Activated T-cell treated with anti-CD3 and anti-CD28 coated beads, Interleukin-2, amount 50 U/mL, for 72 hours (primary cell): ENCODE results near the gene KANTR. TPM values are rescaled to one million over a fixed set of nuclear protein-coding genes. Genes with fewer than 3 reads are reported as not detected.
A peak's percentile ranks its signal among the peaks of the same experiment; 100 is the strongest.
"Not testable (repeated sequence)": the region's sequence is repeated elsewhere in the genome, so short reads cannot be mapped to it uniquely, and the experiment has no call there.

Source experiments
- ATAC-seq, 2 donors: fragments of 150-1000 bp; cut with Tn5 transposase; replicated peaks in 1 of 2; 2 replicates each; pipeline ENCODE4 v1.10.0; 2021; ENCODE audit warnings: moderate library complexity in 2 of 2, mild to moderate bottlenecking in 1 of 2
- DNase-seq, 2 donors: peaks; one replicate each; pipeline ENCODE4 v3.0.0; 2021 to 2022; ENCODE audit warnings: mixed read lengths in 1 of 2
- H3K27ac Mint-ChIP-seq: one replicate; pipeline ENCODE4 v1.8.0; 2022; ENCODE audit warnings: mild to moderate bottlenecking, moderate library complexity, mixed read lengths
- H3K27me3 Mint-ChIP-seq: one replicate; pipeline ENCODE4 v1.8.0; 2022; ENCODE audit warnings: low read depth, mixed read lengths
- H3K36me3 Mint-ChIP-seq, 2 donors: one replicate each; pipeline ENCODE4 v1.8.0; 2022; ENCODE audit warnings: mixed read lengths in 2 of 2, mild to moderate bottlenecking in 1 of 2; ENCODE audit not compliant: insufficient read depth in 2 of 2
- H3K4me1 Mint-ChIP-seq: one replicate; pipeline ENCODE4 v1.8.0; 2022; ENCODE audit warnings: low read depth, mixed read lengths
- H3K4me3 Mint-ChIP-seq, 2 donors: one replicate each; pipeline ENCODE4 v1.8.0; 2022; ENCODE audit warnings: mild to moderate bottlenecking in 2 of 2, mixed read lengths in 2 of 2, moderate library complexity in 2 of 2
- H3K9me3 Mint-ChIP-seq, 2 donors: one replicate each; pipeline ENCODE4 v1.8.0; 2022; ENCODE audit warnings: mixed read lengths in 2 of 2
- total RNA-seq, 2 donors: library from RNA; stranded (reverse); gene quantifications; one replicate each; pipeline ENCODE4 v1.2.3, GENCODE V29; 2022

The KANTR gene
- total RNA-seq, 2 donors from 2014 or later = 10.8 to 11.4 TPM

DNA sequence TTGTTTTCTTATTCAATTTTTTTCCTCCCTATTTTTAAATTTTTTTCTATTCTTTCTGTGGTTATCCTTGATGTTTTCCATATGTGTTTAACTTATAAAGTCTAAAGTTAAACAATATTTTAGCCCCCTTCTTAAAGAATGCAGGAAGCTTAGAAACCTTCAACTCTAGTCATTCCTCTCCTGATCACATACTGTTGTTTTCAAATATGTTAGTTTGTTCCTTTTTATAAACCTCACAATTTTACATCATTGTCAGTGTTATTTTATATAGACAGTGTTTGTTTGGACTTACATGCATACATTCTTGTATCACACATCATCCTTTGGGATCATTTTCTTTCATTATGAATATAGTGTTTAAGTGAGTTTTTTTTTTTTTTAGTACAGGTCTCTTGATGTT, 31.6 kb downstream of the KANTR start:
- no peaks in the 10 kb centered on the region for H3K4me1 Mint-ChIP-seq
- peaks cover 17% of the 10 kb centered on the region for H3K27me3 Mint-ChIP-seq
- ATAC-seq = no peak
- no peak overlapping the region for H3K4me3 Mint-ChIP-seq
- H3K9me3 Mint-ChIP-seq = no peaks in the 10 kb centered on the region
- peak overlapping the region; percentile 80 for H3K27ac Mint-ChIP-seq
- DNase-seq = no peak
- H3K36me3 Mint-ChIP-seq = peaks cover 0 to 2% of the 10 kb centered on the region in 2 donors

DNA sequence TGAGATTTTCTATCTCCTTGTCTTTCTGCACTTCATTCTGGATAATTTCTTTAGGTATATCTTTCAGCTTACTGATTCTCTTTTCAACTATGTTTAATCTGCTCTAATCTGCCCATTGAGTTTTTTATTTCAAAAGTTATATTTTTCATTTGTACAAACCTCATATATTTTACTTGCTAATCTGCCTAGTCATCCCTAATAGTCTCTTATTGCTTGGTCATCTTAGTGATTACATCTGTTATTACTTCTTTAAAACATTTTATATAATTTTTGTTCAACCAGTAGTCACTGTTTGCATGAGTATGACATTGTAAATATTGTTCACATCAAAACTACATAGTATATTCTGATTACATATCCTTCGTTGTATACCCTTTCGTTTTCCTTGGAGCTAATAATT, 32.4 kb downstream of the KANTR start:
- H3K27ac Mint-ChIP-seq = no peak overlapping the region
- ATAC-seq (no peak), DNase-seq (no peak)
- peaks cover 21% of the 10 kb centered on the region for H3K27me3 Mint-ChIP-seq
- no peak overlapping the region for H3K4me3 Mint-ChIP-seq
- H3K36me3 Mint-ChIP-seq = peaks cover 0 to 2% of the 10 kb centered on the region in 2 donors
- no peaks in the 10 kb centered on the region for H3K9me3 Mint-ChIP-seq
- H3K4me1 Mint-ChIP-seq = no peaks in the 10 kb centered on the region

GRCh38 chrX:53128097-53128749, 34.3 kb downstream of the KANTR start:
- DNase-seq = no peak
- no peak overlapping the region for H3K27ac Mint-ChIP-seq
- H3K4me1 Mint-ChIP-seq = no peaks in the 10 kb centered on the region
- no peak overlapping the region for H3K4me3 Mint-ChIP-seq
- peaks cover 0 to 2% of the 10 kb centered on the region in 2 donors for H3K36me3 Mint-ChIP-seq
- H3K27me3 Mint-ChIP-seq = peaks cover 21% of the 10 kb centered on the region
- ATAC-seq = no peak
- H3K9me3 Mint-ChIP-seq = no peaks in the 10 kb centered on the region

DNA sequence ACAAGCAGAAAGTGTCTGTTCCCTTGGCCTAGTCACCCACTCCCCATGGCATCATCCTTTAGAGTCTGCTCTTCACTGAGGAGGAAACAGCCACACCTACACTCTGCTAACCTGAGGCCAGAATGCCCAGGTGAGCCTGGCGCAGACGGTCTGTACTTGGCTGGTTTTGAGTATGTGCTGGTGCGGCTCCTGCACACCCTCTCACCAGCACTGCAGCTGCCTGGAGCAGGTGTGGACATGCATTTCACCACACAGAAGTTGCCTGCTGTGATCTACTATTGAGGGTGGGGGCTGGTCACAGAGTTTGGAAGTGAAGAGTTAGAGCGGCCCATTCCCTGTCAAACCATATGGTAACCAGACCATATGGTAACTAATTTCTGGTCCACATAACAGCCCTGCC, 39.5 kb downstream of the KANTR start:
- Mint-ChIP-seq H3K4me3 (no peak overlapping the region), H3K27ac (no peak overlapping the region), H3K4me1 (no peaks in the 10 kb centered on the region), H3K9me3 (no peaks in the 10 kb centered on the region), H3K36me3 (no peaks in the 10 kb centered on the region), H3K27me3 (peaks cover 5% of the 10 kb centered on the region)
- no peak for ATAC-seq
- no peak for DNase-seq

DNA sequence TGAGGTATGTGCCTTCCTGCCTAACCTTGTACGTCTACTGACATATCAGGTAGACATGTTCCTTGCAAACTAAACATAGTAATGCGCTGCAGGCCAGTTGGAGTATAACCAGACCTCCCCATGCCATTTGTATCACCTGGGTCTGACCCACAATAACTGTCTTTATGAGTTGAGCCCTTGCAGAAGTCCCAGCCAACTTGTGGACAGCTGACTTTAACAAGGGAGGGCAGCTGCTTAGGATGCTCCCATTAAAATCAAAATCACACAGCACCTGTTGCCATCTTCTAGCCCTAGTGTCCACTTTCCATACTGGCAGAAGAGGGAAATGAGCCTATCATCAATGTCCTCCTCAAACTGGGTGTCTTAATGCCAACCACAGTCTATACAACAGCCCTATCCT, 41.6 kb downstream of the KANTR start:
- Mint-ChIP-seq H3K27ac (no peak overlapping the region), H3K9me3 (no peaks in the 10 kb centered on the region), H3K4me1 (no peaks in the 10 kb centered on the region), H3K36me3 (no peaks in the 10 kb centered on the region), H3K27me3 (peaks cover 3% of the 10 kb centered on the region), H3K4me3 (no peak overlapping the region)
- DNase-seq = no peak
- ATAC-seq = no peak

DNA sequence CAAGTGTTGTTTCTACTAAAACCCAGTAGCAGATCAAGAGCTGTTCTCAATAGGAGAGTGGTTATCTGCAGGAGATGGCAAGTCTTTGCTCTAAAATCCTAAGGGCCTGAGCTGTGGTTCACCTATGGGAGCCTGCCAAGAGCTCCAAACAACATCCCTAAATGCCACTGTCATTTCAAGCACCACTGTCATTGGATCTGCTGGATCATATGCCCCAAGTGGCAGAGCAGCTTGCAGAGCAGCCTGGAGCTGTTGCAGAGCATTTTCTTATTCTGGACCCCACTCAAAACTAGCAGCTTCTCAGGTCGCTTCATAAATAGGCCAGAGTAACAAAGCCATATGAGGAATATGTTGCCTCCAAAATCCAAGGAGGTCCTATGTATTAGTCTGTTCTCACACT, 59.6 kb downstream of the KANTR start:
- Mint-ChIP-seq H3K9me3 (peaks cover 0 to 2% of the 10 kb centered on the region in 2 donors), H3K36me3 (peaks cover 0 to 1% of the 10 kb centered on the region in 2 donors), H3K4me3 (no peak overlapping the region), H3K27ac (no peak overlapping the region), H3K4me1 (no peaks in the 10 kb centered on the region), H3K27me3 (no peaks in the 10 kb centered on the region)
- ATAC-seq (no peak), DNase-seq (no peak)

- Mint-ChIP-seq H3K27ac (peak overlapping the region; percentile 25), H3K9me3 (peaks cover 0 to 2% of the 10 kb centered on the region in 2 donors), H3K4me3 (no peak overlapping the region), H3K36me3 (peaks cover 0 to 1% of the 10 kb centered on the region in 2 donors), H3K27me3 (no peaks in the 10 kb centered on the region), H3K4me1 (no peaks in the 10 kb centered on the region)
- ATAC-seq (no peak), DNase-seq (no peak)
These were observed 61.7 kb downstream of the KANTR start for GRCh38 chrX:53155512-53156206.

- Mint-ChIP-seq H3K36me3 (peaks cover 0 to 1% of the 10 kb centered on the region in 2 donors), H3K27ac (no peak overlapping the region), H3K9me3 (peaks cover 0 to 2% of the 10 kb centered on the region in 2 donors), H3K4me3 (no peak overlapping the region), H3K4me1 (no peaks in the 10 kb centered on the region), H3K27me3 (no peaks in the 10 kb centered on the region)
- no peak for ATAC-seq
- DNase-seq = no peak
These were observed 62.3 kb downstream of the KANTR start for GRCh38 chrX:53156207-53156596.

DNA sequence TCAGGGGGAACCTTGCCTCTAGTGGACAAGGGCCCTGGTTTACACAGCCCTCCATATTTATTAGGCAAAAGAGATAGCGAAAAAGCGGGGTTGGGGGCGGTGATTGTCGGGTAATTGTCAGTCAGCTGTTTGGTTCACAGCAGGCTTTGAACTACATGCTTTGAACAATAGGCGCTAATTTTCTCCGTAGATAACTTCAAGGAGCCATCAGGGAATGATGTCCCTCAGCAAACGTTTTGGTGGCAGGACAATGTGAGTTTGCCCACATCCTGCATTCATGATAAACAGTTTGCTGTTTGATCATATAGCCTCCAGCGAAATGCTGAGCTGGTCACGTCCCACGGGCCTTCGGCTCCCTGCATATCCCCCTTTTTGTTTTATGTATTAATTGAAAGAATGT, 65.2 kb downstream of the KANTR start:
- DNase-seq (no peak), ATAC-seq (no peak)
- Mint-ChIP-seq H3K36me3 (no peaks in the 10 kb centered on the region), H3K27ac (no peak overlapping the region), H3K4me1 (no peaks in the 10 kb centered on the region), H3K4me3 (no peak overlapping the region), H3K9me3 (no peaks in the 10 kb centered on the region), H3K27me3 (no peaks in the 10 kb centered on the region)

GRCh38 chrX:53160297-53160983, 66.5 kb downstream of the KANTR start:
- DNase-seq (no peak), ATAC-seq (no peak)
- Mint-ChIP-seq H3K36me3 (no peaks in the 10 kb centered on the region), H3K27ac (no peak overlapping the region), H3K4me3 (no peak overlapping the region), H3K27me3 (no peaks in the 10 kb centered on the region), H3K4me1 (no peaks in the 10 kb centered on the region), H3K9me3 (no peaks in the 10 kb centered on the region)

- ATAC-seq (no peak), DNase-seq (no peak)
- Mint-ChIP-seq H3K9me3 (no peaks in the 10 kb centered on the region), H3K4me3 (no peak overlapping the region), H3K27ac (no peak overlapping the region), H3K27me3 (no peaks in the 10 kb centered on the region), H3K4me1 (no peaks in the 10 kb centered on the region), H3K36me3 (no peaks in the 10 kb centered on the region)
These were observed 69.5 kb downstream of the KANTR start for GRCh38 chrX:53163436-53163835.

DNA sequence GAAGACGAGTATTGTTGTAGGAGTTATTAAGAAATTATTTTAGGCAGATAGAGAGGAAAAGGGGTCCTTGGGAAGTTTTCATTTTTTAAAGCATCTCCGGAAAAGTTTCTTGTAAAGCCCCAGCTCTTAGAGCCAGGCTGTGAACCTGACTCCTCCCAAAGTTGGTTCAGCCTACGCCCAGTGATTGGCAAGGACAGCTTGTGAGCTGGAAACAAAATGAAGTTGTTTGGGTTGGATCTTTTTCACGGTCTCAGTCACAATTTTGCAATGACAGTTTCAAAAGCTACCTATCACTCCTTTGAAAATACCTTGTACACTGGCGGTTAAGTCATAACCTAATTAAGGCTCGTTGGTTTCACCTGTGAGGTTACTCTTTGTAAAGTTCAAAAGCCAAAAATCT, 70.6 kb downstream of the KANTR start:
- H3K27me3 Mint-ChIP-seq, H3K9me3 Mint-ChIP-seq, ATAC-seq, DNase-seq, H3K4me3 Mint-ChIP-seq, H3K4me1 Mint-ChIP-seq, H3K36me3 Mint-ChIP-seq, H3K27ac Mint-ChIP-seq: not testable (repeated sequence)

GRCh38 chrX:53166103-53166502, 72.2 kb downstream of the KANTR start:
- ATAC-seq = no peak
- DNase-seq = no peak
- no peak overlapping the region for H3K27ac Mint-ChIP-seq
- H3K4me1 Mint-ChIP-seq = no peaks in the 10 kb centered on the region
- no peaks in the 10 kb centered on the region for H3K27me3 Mint-ChIP-seq
- no peaks in the 10 kb centered on the region for H3K9me3 Mint-ChIP-seq
- no peaks in the 10 kb centered on the region for H3K36me3 Mint-ChIP-seq
- H3K4me3 Mint-ChIP-seq = no peak overlapping the region
